HG02885 (cell line): ENCODE results near the gene HSPA1B.

ENCODE experiments used
- ATAC-seq: cut with Tn5 transposase; IDR thresholded peaks from one replicate; pipeline ENCODE4 v1.9.1; 2021; ENCODE audit warnings: mild to moderate bottlenecking; ENCODE audit not compliant: unreplicated experiment, poor library complexity

The HSPA1B gene

DNA sequence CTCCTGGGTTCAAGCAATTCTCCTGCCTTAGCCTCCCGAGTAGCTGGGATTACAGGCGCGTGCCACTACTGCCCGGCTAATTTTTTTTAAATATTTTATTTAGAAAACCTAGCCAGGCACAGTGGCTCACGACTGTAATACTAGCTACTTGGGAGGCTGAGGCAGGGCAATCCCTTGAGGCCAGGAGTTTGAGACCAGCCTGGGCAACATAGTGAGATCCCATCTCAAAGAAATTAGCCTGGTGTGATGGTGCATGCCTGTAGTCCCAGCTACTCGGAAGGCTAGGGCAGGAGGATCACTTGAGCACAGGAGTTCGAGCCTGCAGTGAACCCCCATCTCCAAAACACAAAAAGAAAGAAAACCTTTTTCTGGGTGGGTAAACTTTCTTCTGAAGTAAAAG is 48.8 kb downstream of the HSPA1B start:
- ATAC-seq, result no peak

- no peak for ATAC-seq
Measured at GRCh38 chr6:31877125-31877650, 49.6 kb downstream of the HSPA1B start.

GRCh38 chr6:31877651-31878161 is 50.2 kb downstream of the HSPA1B start:
- no peak for ATAC-seq

- no peak for ATAC-seq
Measured at GRCh38 chr6:31878222-31878621, 50.7 kb downstream of the HSPA1B start.

GRCh38 chr6:31878726-31879125 is 51.2 kb downstream of the HSPA1B start, which contains the start of gene SLC44A4:
SLC44A4 (minus strand) TSS chr6:31878997; CDS start chr6:31878980, 17 bp downstream.
- ATAC-seq, result no peak

- no peak for ATAC-seq
Measured at GRCh38 chr6:31879143-31879542, 51.6 kb downstream of the HSPA1B start.
